Activated T-helper 1 cell treated with anti-CD3 and anti-CD28 coated beads, Interleukin-12 subunit alpha, Interleukin-12 subunit beta, Interleukin-2, Interleukin-4 antibody, amounts not matched to agents 30 ng/mL and 10 ng/mL and 1 ng/mL, durations not matched to agents 14 hours and 24 hours and 36 hours (primary cell): ENCODE data around the gene APBA1. TPM values are rescaled to one million over a fixed set of nuclear protein-coding genes. Genes with fewer than 3 reads are reported as not detected.

Source experiments
- DNase-seq: peaks from one replicate; pipeline ENCODE4 v3.0.0; 2021; ENCODE audit warnings: low spot score
- H3K27ac Mint-ChIP-seq: one replicate; pipeline ENCODE4 v1.8.0; 2021; ENCODE audit warnings: mild to moderate bottlenecking, mixed read lengths
- H3K27me3 Mint-ChIP-seq: one replicate; pipeline ENCODE4 v1.8.0; 2022; ENCODE audit warnings: mild to moderate bottlenecking, moderate library complexity, mixed read lengths; ENCODE audit not compliant: insufficient read depth
- H3K36me3 Mint-ChIP-seq: one replicate; pipeline ENCODE4 v1.8.0; 2021; ENCODE audit warnings: low read depth, mixed read lengths
- H3K4me1 Mint-ChIP-seq: one replicate; pipeline ENCODE4 v1.8.0; 2021; ENCODE audit warnings: low read depth, mixed read lengths
- H3K4me3 Mint-ChIP-seq: one replicate; pipeline ENCODE4 v1.8.0; 2021; ENCODE audit warnings: mild to moderate bottlenecking, moderate library complexity, mixed read lengths
- H3K9me3 Mint-ChIP-seq: one replicate; pipeline ENCODE4 v1.8.0; 2021; ENCODE audit warnings: mixed read lengths
- intact Hi-C: fragments of 100-400 bp; cut with micrococcal nuclease; formaldehyde crosslinking; loops from one replicate; pipeline ENCODE4 v1.15.1; 2024
- total RNA-seq: library from RNA; stranded (reverse); gene quantifications from 2 replicates; pipeline ENCODE4 v1.2.3, GENCODE V29; 2022

The APBA1 gene
- total RNA-seq, 1 donor from 2014 or later: 3.5 TPM

- no peaks in the 10 kb centered on the region for H3K9me3 Mint-ChIP-seq
- peaks cover 33% of the 10 kb centered on the region for H3K27me3 Mint-ChIP-seq
- peaks cover 7% of the 10 kb centered on the region for H3K4me1 Mint-ChIP-seq
- intact Hi-C loops: loop anchor here (1.0 to 10.0 kb wide), 7 partner anchors 47 to 512 kb away; partner anchors contain the start of genes APBA1 and FXN
- no peaks in the 10 kb centered on the region for H3K36me3 Mint-ChIP-seq
- no peak overlapping the region for H3K4me3 Mint-ChIP-seq
- DNase-seq: peak; percentile 3
- no peak overlapping the region for H3K27ac Mint-ChIP-seq
Measured at GRCh38 chr9:69549310-69550202, 122.6 kb downstream of the APBA1 start.

GRCh38 chr9:69548681-69549080 is 123.5 kb downstream of the APBA1 start:
- no peaks in the 10 kb centered on the region for H3K9me3 Mint-ChIP-seq
- H3K27me3 Mint-ChIP-seq: peaks cover 33% of the 10 kb centered on the region
- no peaks in the 10 kb centered on the region for H3K36me3 Mint-ChIP-seq
- H3K4me1 Mint-ChIP-seq: peaks cover 7% of the 10 kb centered on the region
- DNase-seq: no peak
- intact Hi-C loops: loop anchor here (1.0 to 10.0 kb wide), 7 partner anchors 46 to 511 kb away; partner anchors contain the start of genes APBA1 and FXN
- no peak overlapping the region for H3K27ac Mint-ChIP-seq
- H3K4me3 Mint-ChIP-seq: no peak overlapping the region

GRCh38 chr9:69546265-69546664 is 125.9 kb downstream of the APBA1 start:
- no peak overlapping the region for H3K27ac Mint-ChIP-seq
- no peaks in the 10 kb centered on the region for H3K36me3 Mint-ChIP-seq
- H3K27me3 Mint-ChIP-seq: peaks cover 17% of the 10 kb centered on the region
- no peaks in the 10 kb centered on the region for H3K9me3 Mint-ChIP-seq
- H3K4me3 Mint-ChIP-seq: no peak overlapping the region
- intact Hi-C loops: loop anchor here (5.0 to 10.0 kb wide), 5 partner anchors 44 to 509 kb away; partner anchors contain the start of gene FXN
- DNase-seq: no peak
- H3K4me1 Mint-ChIP-seq: peaks cover 7% of the 10 kb centered on the region

- intact Hi-C loops: loop anchor here (10.0 kb wide), 1 partner anchor 372 kb away; no protein-coding TSS in a partner anchor
- Mint-ChIP-seq H3K27ac (no peak overlapping the region), H3K27me3 (peaks cover 6% of the 10 kb centered on the region), H3K36me3 (no peaks in the 10 kb centered on the region), H3K9me3 (no peaks in the 10 kb centered on the region), H3K4me3 (no peak overlapping the region), H3K4me1 (no peaks in the 10 kb centered on the region)
- DNase-seq: no peak
Measured at GRCh38 chr9:69542942-69543704, 129.0 kb downstream of the APBA1 start.

GRCh38 chr9:69542058-69542457 is 130.1 kb downstream of the APBA1 start:
- peaks cover 2% of the 10 kb centered on the region for H3K27me3 Mint-ChIP-seq
- H3K4me1 Mint-ChIP-seq: no peaks in the 10 kb centered on the region
- H3K27ac Mint-ChIP-seq: no peak overlapping the region
- no peaks in the 10 kb centered on the region for H3K9me3 Mint-ChIP-seq
- intact Hi-C loops: loop anchor here (10.0 kb wide), 1 partner anchor 373 kb away; no protein-coding TSS in a partner anchor
- no peak overlapping the region for H3K4me3 Mint-ChIP-seq
- no peak for DNase-seq
- no peaks in the 10 kb centered on the region for H3K36me3 Mint-ChIP-seq

GRCh38 chr9:69535911-69536310 is 136.3 kb downstream of the APBA1 start:
- Mint-ChIP-seq H3K9me3 (no peaks in the 10 kb centered on the region), H3K4me3 (no peak overlapping the region), H3K27me3 (peaks cover 6% of the 10 kb centered on the region), H3K4me1 (no peaks in the 10 kb centered on the region), H3K27ac (no peak overlapping the region), H3K36me3 (no peaks in the 10 kb centered on the region)
- intact Hi-C loops: no loop called here
- DNase-seq: no peak

GRCh38 chr9:69535286-69535832 is 136.8 kb downstream of the APBA1 start:
- no peaks in the 10 kb centered on the region for H3K9me3 Mint-ChIP-seq
- intact Hi-C loops: no loop called here
- H3K27me3 Mint-ChIP-seq: peaks cover 6% of the 10 kb centered on the region
- H3K27ac Mint-ChIP-seq: no peak overlapping the region
- H3K4me3 Mint-ChIP-seq: no peak overlapping the region
- H3K4me1 Mint-ChIP-seq: no peaks in the 10 kb centered on the region
- no peak for DNase-seq
- no peaks in the 10 kb centered on the region for H3K36me3 Mint-ChIP-seq

- Mint-ChIP-seq H3K4me1 (no peaks in the 10 kb centered on the region), H3K9me3 (peaks cover 8% of the 10 kb centered on the region), H3K36me3 (peaks cover 2% of the 10 kb centered on the region), H3K27me3 (peaks cover 6% of the 10 kb centered on the region), H3K4me3 (no peak overlapping the region), H3K27ac (no peak overlapping the region)
- intact Hi-C loops: no loop called here
- no peak for DNase-seq
Measured at GRCh38 chr9:69532396-69532795, 139.8 kb downstream of the APBA1 start.

GRCh38 chr9:69527454-69527853 is 144.7 kb downstream of the APBA1 start:
- Mint-ChIP-seq H3K27me3 (peaks cover 2% of the 10 kb centered on the region), H3K4me1 (peaks cover 27% of the 10 kb centered on the region), H3K36me3 (peaks cover 9% of the 10 kb centered on the region), H3K9me3 (peaks cover 41% of the 10 kb centered on the region), H3K4me3 (no peak overlapping the region), H3K27ac (no peak overlapping the region)
- DNase-seq: no peak
- intact Hi-C loops: no loop called here

GRCh38 chr9:69526699-69527098 is 145.5 kb downstream of the APBA1 start:
- Mint-ChIP-seq H3K9me3 (peaks cover 41% of the 10 kb centered on the region), H3K27me3 (peaks cover 2% of the 10 kb centered on the region), H3K4me1 (peaks cover 29% of the 10 kb centered on the region), H3K27ac (no peak overlapping the region), H3K4me3 (no peak overlapping the region), H3K36me3 (peaks cover 10% of the 10 kb centered on the region)
- DNase-seq: no peak
- intact Hi-C loops: no loop called here

- H3K4me1 Mint-ChIP-seq: peaks cover 49% of the 10 kb centered on the region
- peaks cover 13% of the 10 kb centered on the region for H3K36me3 Mint-ChIP-seq
- peak overlapping the region; percentile 11 for H3K4me3 Mint-ChIP-seq
- peak overlapping the region; percentile 38 for H3K27ac Mint-ChIP-seq
- H3K27me3 Mint-ChIP-seq: no peaks in the 10 kb centered on the region
- peaks cover 29% of the 10 kb centered on the region for H3K9me3 Mint-ChIP-seq
- intact Hi-C loops: no loop called here
- DNase-seq: no peak
Measured at GRCh38 chr9:69519470-69520240, 152.5 kb downstream of the APBA1 start.
